HepG2 (cell line): ENCODE data around the gene NDUFS2. TPM values are rescaled to one million over a fixed set of nuclear protein-coding genes. Genes with fewer than 3 reads are reported as not detected.

Source experiments
- ATAC-seq: fragments of 200-7000 bp; cut with Tn5 transposase; 3 replicates; pipeline ENCODE4 v1.9.1; 2020; ENCODE audit warnings: mild to moderate bottlenecking, moderate library complexity
- BruUV-seq: library from RNA; stranded (reverse); fragments of 400-500 nt; replicated peaks from 2 replicates; lab custom pipeline; 2021; lab: Mats Ljungman, UMichigan
- CTCF ChIA-PET: fragments of 300-600 bp; formaldehyde crosslinking; extraction: SDS; loops from one replicate; lab custom pipeline; 2021; ENCODE audit warnings: low total read pairs, inconsistent platforms, low intra/inter-chr PET ratio; lab: Yijun Ruan, JAX
- POLR2A ChIA-PET: fragments of 350-600 bp; sonication (Branson Sonifier 250); formaldehyde crosslinking; loops from one replicate; lab custom pipeline; 2020; ENCODE audit warnings: antibody characterized with exemption, inconsistent platforms; lab: Yijun Ruan, JAX
- DNase-seq: peaks from one replicate; pipeline ENCODE4 v3.0.0-alpha.2; 2015; ENCODE audit warnings: low spot score
- FAIRE-seq: peaks from 3 replicates; lab custom pipeline; 2011; peaks lifted over from hg19 to GRCh38; lab: Jason Lieb, UNC
- H2AFZ ChIP-seq: one replicate; pipeline ENCODE4 v1.6.1; 2011; ENCODE audit warnings: low read length, inconsistent platforms
- H3K27ac ChIP-seq: fragments of 300-600 bp; 3 replicates; pipeline ENCODE4 v1.8.0; 2011; ENCODE audit warnings: mixed run types, mild to moderate bottlenecking, mixed read lengths, low read length, inconsistent platforms; ENCODE audit not compliant: insufficient read depth; ENCODE audit errors: extremely low read length
- H3K27me3 ChIP-seq, 2 experiments: fragments of 200-600 bp in 1 of 2; 2 replicates in 1 of 2; 3 replicates in 1 of 2; pipeline versions ENCODE4 v1.6.0 to v1.8.0; 2011; ENCODE audit warnings: low read length in 2 of 2, mild to moderate bottlenecking in 2 of 2, moderate library complexity in 2 of 2, inconsistent platforms in 1 of 2; ENCODE audit not compliant: insufficient read depth in 2 of 2, control insufficient read depth in 1 of 2
- H3K36me3 ChIP-seq, 2 experiments: fragments of 200-600 bp in 1 of 2; replicated peaks in 1 of 2; 2 replicates in 1 of 2; 3 replicates in 1 of 2; pipeline versions ENCODE4 v1.5.1 to v1.8.0; 2011; ENCODE audit warnings: low read length in 2 of 2, inconsistent platforms in 1 of 2; ENCODE audit not compliant: insufficient read depth in 2 of 2, control insufficient read depth in 1 of 2
- H3K4me1 ChIP-seq: 2 replicates; pipeline ENCODE4 v1.5.1; 2012; ENCODE audit warnings: low read length, inconsistent platforms; ENCODE audit not compliant: insufficient read depth
- H3K4me2 ChIP-seq: 2 replicates; pipeline ENCODE4 v1.6.0; 2011; ENCODE audit warnings: low read depth, low read length, inconsistent platforms
- H3K4me3 ChIP-seq, 3 experiments: fragments of 200-600 bp in 1 of 3; sonication (generic), shearing (Covaris generic) in 1 of 3; replicated peaks in 1 of 3; 2 replicates each; pipeline ENCODE4 v1.5.1; 2011 to 2016; ENCODE audit warnings: low read length in 3 of 3, inconsistent platforms in 2 of 3, low read depth in 2 of 3, mild to moderate bottlenecking in 2 of 3, control low read depth in 1 of 3, mixed read lengths in 1 of 3; ENCODE audit not compliant: insufficient read depth in 1 of 3
- H3K79me2 ChIP-seq: one replicate; pipeline ENCODE4 v1.6.1; 2011; ENCODE audit warnings: low read length, inconsistent platforms; ENCODE audit not compliant: insufficient read depth
- H3K9ac ChIP-seq: 2 replicates; pipeline ENCODE4 v1.6.0; 2011; ENCODE audit warnings: mild to moderate bottlenecking, low read depth, low read length, inconsistent platforms; ENCODE audit not compliant: insufficient read depth
- H3K9me3 ChIP-seq: 2 replicates; pipeline ENCODE4 v1.5.1; 2012; ENCODE audit warnings: mild to moderate bottlenecking, low read length
- H4K20me1 ChIP-seq: 2 replicates; pipeline ENCODE4 v1.6.0; 2011; ENCODE audit warnings: inconsistent platforms, mild to moderate bottlenecking, low read length, moderate library complexity; ENCODE audit not compliant: insufficient read depth
- ARID2 ChIP-seq: sonication (generic); formaldehyde crosslinking; IDR thresholded peaks from 2 replicates; pipeline ENCODE4 v1.8.1; 2022; ENCODE audit warnings: mild to moderate bottlenecking, missing genetic modification reagents, borderline replicate concordance
- HNRNPLL ChIP-seq: fragments of 200-400 bp; formaldehyde crosslinking; IDR thresholded peaks from 2 replicates; pipeline ENCODE4 v1.6.1; 2017; ENCODE audit warnings: mild to moderate bottlenecking, low read depth, low read length; ENCODE audit not compliant: poor library complexity, severe bottlenecking
- LBX2 ChIP-seq: sonication (generic); formaldehyde crosslinking; IDR thresholded peaks from 2 replicates; pipeline ENCODE4 v1.5.0; 2020; ENCODE audit warnings: missing genetic modification reagents, mild to moderate bottlenecking, borderline replicate concordance
- LCORL ChIP-seq, 2 experiments: fragments of 450-650 bp in 1 of 2; sonication (generic) in 1 of 2; formaldehyde crosslinking in 1 of 2; IDR thresholded peaks; 2 replicates each; pipeline versions ENCODE4 v1.5.0 to v1.6.1; 2017 to 2020; ENCODE audit warnings: antibody characterized with exemption in 1 of 2, missing genetic modification reagents in 1 of 2
- NCOA1 ChIP-seq: sonication (generic); formaldehyde crosslinking; IDR thresholded peaks from 2 replicates; pipeline ENCODE4 v1.9.0; 2021; ENCODE audit warnings: missing genetic modification reagents
- NFKB2 ChIP-seq: sonication (generic); formaldehyde crosslinking; IDR thresholded peaks from 2 replicates; pipeline ENCODE4 v1.4.0; 2020; ENCODE audit warnings: missing genetic modification reagents, borderline replicate concordance
- NFYB ChIP-seq: sonication (generic); formaldehyde crosslinking; IDR thresholded peaks from 2 replicates; pipeline ENCODE4 v1.4.0; 2020; ENCODE audit warnings: missing genetic modification reagents
- POLR2A ChIP-seq, 2 experiments: IDR thresholded peaks; 2 replicates each; pipeline ENCODE4 v1.6.1; 2011; ENCODE audit warnings: low read depth in 2 of 2, low read length in 2 of 2, mild to moderate bottlenecking in 1 of 2, moderate library complexity in 1 of 2; ENCODE audit not compliant: insufficient read depth in 1 of 2
- POLR2AphosphoS5 ChIP-seq: IDR thresholded peaks from 2 replicates; pipeline ENCODE4 v1.6.1; 2012; ENCODE audit warnings: low read depth, low read length
- POLR2G ChIP-seq: fragments of 200-400 bp; formaldehyde crosslinking; IDR thresholded peaks from 2 replicates; pipeline ENCODE4 v1.6.1; 2018; ENCODE audit warnings: mild to moderate bottlenecking, low read depth, low read length, moderate library complexity
- SAP130 ChIP-seq: IDR thresholded peaks from 2 replicates; pipeline ENCODE4 v1.6.1; 2016; ENCODE audit warnings: low read depth
- SIN3B ChIP-seq: fragments of 150-350 bp; IDR thresholded peaks from 2 replicates; pipeline ENCODE4 v1.6.1; 2014; ENCODE audit warnings: low read length
- SP2 ChIP-seq: sonication (generic); formaldehyde crosslinking; IDR thresholded peaks from 2 replicates; pipeline ENCODE4 v1.5.1; 2020; ENCODE audit warnings: mild to moderate bottlenecking, missing genetic modification reagents
- TFDP2 ChIP-seq: sonication (generic); formaldehyde crosslinking; IDR thresholded peaks from 2 replicates; pipeline ENCODE4 v1.4.0; 2020; ENCODE audit warnings: missing genetic modification reagents
- U2AF1 ChIP-seq: fragments of 200-400 bp; formaldehyde crosslinking; optimal IDR thresholded peaks from 2 replicates; pipeline ENCODE3; 2017; ENCODE audit warnings: mild to moderate bottlenecking, low read depth, low read length
- ZFP62 ChIP-seq: sonication (generic); formaldehyde crosslinking; IDR thresholded peaks from 2 replicates; pipeline ENCODE4 v1.4.0; 2020; ENCODE audit warnings: missing genetic modification reagents
- ZNF205 ChIP-seq: IDR thresholded peaks from 2 replicates; pipeline ENCODE4 v1.6.1; 2018; ENCODE audit warnings: missing biosample characterization, missing genetic modification reagents
- ZNF33A ChIP-seq: sonication (generic); formaldehyde crosslinking; IDR thresholded peaks from 2 replicates; pipeline ENCODE4 v1.5.1; 2020; ENCODE audit warnings: missing genetic modification reagents, mild to moderate bottlenecking, moderate library complexity, borderline replicate concordance
- ZNF468 ChIP-seq: sonication (generic); formaldehyde crosslinking; IDR thresholded peaks from 2 replicates; pipeline ENCODE4 v1.8.0; 2022; ENCODE audit warnings: mild to moderate bottlenecking, moderate library complexity, missing genetic modification reagents
- WGBS: methylation state at CpG from one replicate; pipeline ENCODE4 v1.1.6; 2017; ENCODE audit warnings: low lambda C conversion rate; 5-methylcytosine and 5-hydroxymethylcytosine counted together
- in situ Hi-C: cut with HindIII; loops from 2 replicates; pipeline ENCODE4 v1.10.0; 2017; ENCODE audit warnings: low pct_unique_long_range_greater_than_20kb; ENCODE audit not compliant: extremely low pct_ligation_motif_present
- intact Hi-C: fragments of 100-400 bp; cut with micrococcal nuclease; formaldehyde crosslinking; loops from one replicate; pipeline ENCODE4 v1.10.0; 2022; ENCODE audit not compliant: unreplicated experiment
- polyA plus RNA-seq, 8 experiments: library from polyadenylated mRNA; depleted of rRNA in 3 of 8; stranded (reverse) in 7 of 8; unstranded in 1 of 8; fragments of >200 nt; fragmentation: Illumina TruSeq in 4 of 8; extraction: Trizol in 4 of 8; gene quantifications; 2 replicates each; pipeline versions ENCODE4 v1.2.1 to v1.2.3, GENCODE V29; 2011 to 2016; ENCODE audit warnings: low read depth in 4 of 8, missing spikeins in 1 of 8, mixed read lengths in 1 of 8; ENCODE audit not compliant: insufficient read depth in 1 of 8
- total RNA-seq, 5 experiments: library from RNA; depleted of rRNA; stranded (reverse); fragments of >200 nt; fragmentation: Illumina TruSeq; extraction: Trizol; gene quantifications; 2 replicates each; pipeline ENCODE4 v1.2.3, GENCODE V29; 2016; ENCODE audit warnings: low read depth in 1 of 5
- TF ChIP-seq, protein P1 (sequence below): IDR thresholded peaks from 2 replicates; pipeline ENCODE4 v1.6.1; 2016; ENCODE audit warnings: control low read depth

NDUFS2 gene
- total and polyA plus RNA-seq, 2 of the 13 experiments (the other 11 are each of a cell fraction or from before 2014, with no cell fraction given): 89.9 to 118 TPM

- Histone ChIP-seq H3K36me3 (peaks cover 0 to 8% of the 10 kb centered on the region in 2 experiments; a peak in 3 of 5 replicates), H3K4me1 (peaks cover 68% of the 10 kb centered on the region), H3K4me3 (peak within 1 kb of the TSS; percentile 54 to 85 (median 56)), H3K79me2 (peaks cover 15% of the 10 kb centered on the region), H3K27ac (peak within 1 kb of the TSS; percentile 0), H3K4me2 (peak within 1 kb of the TSS; percentile 98), H3K9ac (peak within 1 kb of the TSS; percentile 56), H3K9me3 (no peaks in the 10 kb centered on the region), H4K20me1 (no peaks in the 10 kb centered on the region), H2AFZ (no peak within 1 kb of the TSS), H3K27me3 (no peaks in the 10 kb centered on the region; a peak in 1 of 5 replicates)
- DNase-seq (no peak), ATAC-seq (peak; percentile 28), FAIRE-seq (no peak)
- intact Hi-C loops (loop anchor here (1.0 kb wide), 1 partner anchor 26 kb away; no protein-coding TSS in a partner anchor), in situ Hi-C loops (loop anchor here (5.0 kb wide), 1 partner anchor 183 kb away; no protein-coding TSS in a partner anchor)
- 26% methylated on average over 11 of the region's 11 CpGs for WGBS
- ChIA-PET POLR2A (interaction anchor here (1.1 to 3.5 kb wide), 12 partner anchors 18 to 201 kb away, joined by 3 to 44 read pairs (median 4); partner anchors contain the start of genes APOA2, B4GALT3, CFAP126 and PPOX), CTCF (no interaction called here)
- no TSS peak for BruUV-seq
- TF ChIP-seq SIN3B (peak; percentile 66; the same call in 1 of the 2 replicates), POLR2A (IDR thresholded peaks at IDR 0.05; ENCODE audit: insufficient read depth in 1 of 2, low read depth in 2 of 2, low read length in 2 of 2) (peak; percentile 38; a peak in 1 of 4 replicates), NFYB (peak; percentile 68), ARID2 (CRISPR knock-in tag) (peak; percentile 39; the same call in 1 of the 2 replicates), NFKB2 (CRISPR knock-in tag) (no peak), U2AF1 (peak; percentile 40), POLR2G (peak; percentile 74), TFDP2 (CRISPR knock-in tag) (peak; percentile 29; the same call in 1 of the 2 replicates), POLR2AphosphoS5 (peak; percentile 52; the same call in 1 of the 2 replicates), ZNF33A (CRISPR knock-in tag) (no peak), NCOA1 (no peak), ZFP62 (CRISPR knock-in tag) (no peak), HNRNPLL (no peak), LCORL (IDR thresholded peaks at IDR 0.05) (no peak), LCORL (CRISPR knock-in tag; IDR thresholded peaks at IDR 0.05) (peak; percentile 36; the same call in 1 of the 2 replicates), SP2 (CRISPR knock-in tag) (peak; percentile 10; the same call in 1 of the 2 replicates), LBX2 (CRISPR knock-in tag) (no peak), SAP130 (CRISPR knock-in tag) (peak; percentile 35; the same call in 1 of the 2 replicates), ZNF205 (CRISPR knock-in tag) (no peak), ZNF468 (CRISPR knock-in tag) (0 out of 2 replicates have a peak, but pooled peaks have one; percentile 43)
- TF ChIP-seq, protein P1, sequence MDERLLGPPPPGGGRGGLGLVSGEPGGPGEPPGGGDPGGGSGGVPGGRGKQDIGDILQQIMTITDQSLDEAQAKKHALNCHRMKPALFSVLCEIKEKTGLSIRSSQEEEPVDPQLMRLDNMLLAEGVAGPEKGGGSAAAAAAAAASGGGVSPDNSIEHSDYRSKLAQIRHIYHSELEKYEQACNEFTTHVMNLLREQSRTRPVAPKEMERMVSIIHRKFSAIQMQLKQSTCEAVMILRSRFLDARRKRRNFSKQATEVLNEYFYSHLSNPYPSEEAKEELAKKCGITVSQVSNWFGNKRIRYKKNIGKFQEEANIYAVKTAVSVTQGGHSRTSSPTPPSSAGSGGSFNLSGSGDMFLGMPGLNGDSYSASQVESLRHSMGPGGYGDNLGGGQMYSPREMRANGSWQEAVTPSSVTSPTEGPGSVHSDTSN (CRISPR knock-in tag): peak; percentile 53
Measured at GRCh38 chr1:161198897-161199431, 3.2 kb upstream of the NDUFS2 start, which contains the start of gene ADAMTS4. TSS of gene ADAMTS4 (minus strand) at chr1:161199054. CDS start at chr1:161198627, 427 bp downstream.
